Type B pancreatic cell (in vitro differentiated cells): Measurements from ENCODE around the gene ZNF277. TPM values are rescaled to one million over a fixed set of nuclear protein-coding genes. Genes with fewer than 3 reads are reported as not detected.

ENCODE experiments used
- DNase-seq: peaks from one replicate; pipeline ENCODE4 v3.0.0; 2021; ENCODE audit warnings: mixed read lengths; ENCODE audit not compliant: unreplicated experiment; ENCODE audit errors: extremely low spot score
- H3K27ac Mint-ChIP-seq: 2 replicates; pipeline ENCODE4 v1.8.0; 2021; ENCODE audit warnings: mild to moderate bottlenecking, mixed read lengths
- H3K27me3 Mint-ChIP-seq: 2 replicates; pipeline ENCODE4 v1.8.0; 2021; ENCODE audit warnings: mixed read lengths
- H3K36me3 Mint-ChIP-seq: 2 replicates; pipeline ENCODE4 v1.8.0; 2021; ENCODE audit warnings: mixed read lengths
- H3K4me1 Mint-ChIP-seq: one replicate; pipeline ENCODE4 v1.8.0; 2021; ENCODE audit warnings: mixed read lengths; ENCODE audit not compliant: unreplicated experiment
- H3K4me3 Mint-ChIP-seq: 2 replicates; pipeline ENCODE4 v1.8.0; 2021; ENCODE audit warnings: mild to moderate bottlenecking, mixed read lengths
- H3K9me3 Mint-ChIP-seq: 2 replicates; pipeline ENCODE4 v1.8.0; 2021; ENCODE audit warnings: mixed read lengths
- total RNA-seq: library from RNA; stranded (reverse); gene quantifications from 2 replicates; pipeline ENCODE4 v1.2.1, GENCODE V29; 2021; ENCODE audit warnings: low replicate concordance
- TF ChIP-seq, protein P1 (sequence below): fragments of 200-600 bp; sonication (generic); conservative IDR thresholded peaks from 2 replicates; pipeline ENCODE4 v1.5.0; 2021; ENCODE audit warnings: antibody characterized with exemption, mild to moderate bottlenecking

ZNF277 gene
- total RNA-seq, 1 donor from 2014 or later, result 21.4 TPM

DNA sequence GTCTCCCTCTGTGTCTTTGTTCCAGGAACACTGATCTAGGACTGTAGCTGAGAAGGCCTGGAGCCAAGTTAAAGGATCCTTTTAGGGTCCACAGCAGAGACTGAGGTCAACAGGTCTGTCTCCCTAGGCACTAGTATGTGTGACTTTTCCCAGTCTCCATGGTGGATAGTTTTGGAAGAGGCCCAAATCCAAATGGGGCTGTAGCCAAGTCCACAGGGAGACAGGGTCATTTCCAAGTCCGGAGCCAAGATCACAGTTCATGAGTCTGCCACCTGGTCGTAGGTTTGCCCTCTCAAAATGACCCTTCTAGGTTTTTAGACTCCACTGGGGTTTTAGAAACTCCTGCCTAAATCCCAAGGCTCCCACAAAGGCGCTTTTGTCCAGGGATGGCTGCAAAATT is 16.8 kb downstream of the ZNF277 start:
- Mint-ChIP-seq H3K27ac (no peak overlapping the region), H3K9me3 (peaks cover 9% of the 10 kb centered on the region), H3K4me3 (no peak overlapping the region), H3K27me3 (no peaks in the 10 kb centered on the region), H3K4me1 (peaks cover 5% of the 10 kb centered on the region), H3K36me3 (peaks cover 33% of the 10 kb centered on the region)
- no peak for DNase-seq
- TF ChIP-seq, protein P1, sequence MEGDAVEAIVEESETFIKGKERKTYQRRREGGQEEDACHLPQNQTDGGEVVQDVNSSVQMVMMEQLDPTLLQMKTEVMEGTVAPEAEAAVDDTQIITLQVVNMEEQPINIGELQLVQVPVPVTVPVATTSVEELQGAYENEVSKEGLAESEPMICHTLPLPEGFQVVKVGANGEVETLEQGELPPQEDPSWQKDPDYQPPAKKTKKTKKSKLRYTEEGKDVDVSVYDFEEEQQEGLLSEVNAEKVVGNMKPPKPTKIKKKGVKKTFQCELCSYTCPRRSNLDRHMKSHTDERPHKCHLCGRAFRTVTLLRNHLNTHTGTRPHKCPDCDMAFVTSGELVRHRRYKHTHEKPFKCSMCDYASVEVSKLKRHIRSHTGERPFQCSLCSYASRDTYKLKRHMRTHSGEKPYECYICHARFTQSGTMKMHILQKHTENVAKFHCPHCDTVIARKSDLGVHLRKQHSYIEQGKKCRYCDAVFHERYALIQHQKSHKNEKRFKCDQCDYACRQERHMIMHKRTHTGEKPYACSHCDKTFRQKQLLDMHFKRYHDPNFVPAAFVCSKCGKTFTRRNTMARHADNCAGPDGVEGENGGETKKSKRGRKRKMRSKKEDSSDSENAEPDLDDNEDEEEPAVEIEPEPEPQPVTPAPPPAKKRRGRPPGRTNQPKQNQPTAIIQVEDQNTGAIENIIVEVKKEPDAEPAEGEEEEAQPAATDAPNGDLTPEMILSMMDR, result no peak

DNA sequence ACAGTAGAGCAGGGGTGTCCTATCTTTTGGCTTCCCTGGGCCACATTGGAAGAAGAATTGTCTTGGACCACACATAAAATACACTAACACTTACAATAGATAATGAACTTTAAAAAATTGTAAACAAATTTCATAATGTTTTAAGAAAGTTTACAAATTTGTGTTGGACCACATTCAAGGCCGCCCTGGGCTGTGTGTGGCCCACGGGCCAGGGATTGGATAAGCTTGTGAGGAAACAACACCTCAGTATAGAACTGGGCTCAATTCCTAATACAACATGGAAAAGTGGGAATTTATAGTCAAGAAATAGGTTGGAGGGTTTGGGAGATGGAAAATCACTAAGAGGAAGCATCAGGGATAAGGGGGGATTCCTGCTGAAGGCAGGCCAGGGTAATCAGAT is 17.7 kb downstream of the ZNF277 start:
- TF ChIP-seq, protein P1, result no peak
- no peaks in the 10 kb centered on the region for H3K27me3 Mint-ChIP-seq
- H3K4me1 Mint-ChIP-seq, result peaks cover 5% of the 10 kb centered on the region
- H3K9me3 Mint-ChIP-seq, result peaks cover 6% of the 10 kb centered on the region
- DNase-seq, result no peak
- peaks cover 28% of the 10 kb centered on the region for H3K36me3 Mint-ChIP-seq
- no peak overlapping the region for H3K27ac Mint-ChIP-seq
- H3K4me3 Mint-ChIP-seq, result no peak overlapping the region

DNA sequence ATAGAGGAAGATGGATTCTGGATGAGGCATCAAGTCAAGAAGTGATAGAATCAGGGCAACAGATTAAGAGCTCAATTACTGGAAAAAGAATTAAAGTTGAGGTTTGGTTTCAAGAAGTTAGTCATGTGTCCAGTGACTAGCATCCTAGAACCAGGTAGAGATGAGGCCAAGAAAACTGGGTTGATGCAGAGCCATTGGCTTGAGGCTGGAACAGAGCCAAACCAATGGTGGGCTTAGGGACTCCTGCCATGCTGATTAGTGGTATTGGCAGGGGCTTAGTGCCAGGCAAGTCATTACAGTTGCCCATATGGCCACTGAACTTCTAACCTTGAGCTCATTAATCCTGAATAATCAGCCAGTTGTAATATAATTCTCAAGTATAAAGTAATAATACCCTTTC is 18.5 kb downstream of the ZNF277 start:
- no peak for DNase-seq
- peaks cover 9% of the 10 kb centered on the region for H3K9me3 Mint-ChIP-seq
- H3K4me3 Mint-ChIP-seq, result no peak overlapping the region
- no peaks in the 10 kb centered on the region for H3K27me3 Mint-ChIP-seq
- H3K36me3 Mint-ChIP-seq, result peaks cover 26% of the 10 kb centered on the region
- H3K4me1 Mint-ChIP-seq, result peaks cover 5% of the 10 kb centered on the region
- no peak overlapping the region for H3K27ac Mint-ChIP-seq
- TF ChIP-seq, protein P1, result no peak

DNA sequence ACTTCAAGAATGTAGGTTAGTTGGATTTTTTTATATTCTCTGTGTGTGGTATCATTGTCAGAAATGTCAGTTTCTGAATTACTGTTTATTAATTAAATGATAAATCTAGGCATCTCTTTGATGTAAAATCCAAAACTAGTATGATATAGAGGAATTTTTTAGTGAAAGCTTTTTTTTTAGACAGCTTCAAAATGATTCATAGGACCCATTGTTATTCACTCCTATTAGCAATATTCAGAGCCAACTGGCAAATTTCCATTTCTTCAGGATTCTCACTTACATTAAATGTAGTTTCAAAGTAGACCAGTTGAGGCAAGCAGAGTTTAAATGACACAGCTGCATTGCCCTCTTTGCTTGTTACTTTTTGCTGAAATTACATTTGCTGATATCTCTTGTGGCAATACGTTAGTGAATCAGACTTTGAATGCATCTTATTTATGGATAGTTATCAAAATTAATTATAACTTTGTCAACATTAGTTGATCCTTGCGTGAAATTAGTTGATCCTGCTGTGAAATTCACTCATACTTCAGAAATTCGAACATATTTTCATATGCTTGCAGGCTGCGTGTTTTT is 20.3 kb downstream of the ZNF277 start:
- no peak overlapping the region for H3K27ac Mint-ChIP-seq
- TF ChIP-seq, protein P1, result no peak
- H3K4me3 Mint-ChIP-seq, result no peak overlapping the region
- H3K36me3 Mint-ChIP-seq, result peaks cover 23% of the 10 kb centered on the region
- H3K4me1 Mint-ChIP-seq, result peaks cover 5% of the 10 kb centered on the region
- no peaks in the 10 kb centered on the region for H3K27me3 Mint-ChIP-seq
- H3K9me3 Mint-ChIP-seq, result peaks cover 9% of the 10 kb centered on the region
- no peak for DNase-seq

DNA sequence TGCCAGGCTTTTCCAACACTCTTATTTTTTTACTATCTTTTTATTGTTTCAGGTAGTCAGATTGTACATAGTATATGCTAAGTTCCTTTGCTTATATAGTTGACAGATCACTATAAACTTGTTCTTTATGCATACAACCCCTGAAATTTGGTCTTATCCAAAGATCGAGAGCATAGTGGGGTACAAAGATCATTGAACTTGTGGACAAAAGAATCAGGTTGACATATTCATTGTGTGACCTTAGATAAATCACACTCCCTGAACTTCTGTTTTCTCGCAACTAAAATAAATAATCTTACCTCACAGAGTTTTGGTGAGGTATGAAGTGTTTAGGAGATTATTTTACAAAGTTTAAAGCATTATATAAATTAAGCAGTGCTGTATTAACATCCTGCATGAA is 22.1 kb downstream of the ZNF277 start:
- H3K9me3 Mint-ChIP-seq, result peaks cover 9% of the 10 kb centered on the region
- H3K4me3 Mint-ChIP-seq, result no peak overlapping the region
- TF ChIP-seq, protein P1, result no peak
- H3K36me3 Mint-ChIP-seq, result peaks cover 12% of the 10 kb centered on the region
- no peak overlapping the region for H3K27ac Mint-ChIP-seq
- H3K27me3 Mint-ChIP-seq, result no peaks in the 10 kb centered on the region
- DNase-seq, result no peak
- H3K4me1 Mint-ChIP-seq, result peaks cover 5% of the 10 kb centered on the region
